GM12875 (cell line): ENCODE results near the gene ARHGAP45.

Experiments
- H3K4me3 ChIP-seq: one replicate; pipeline ENCODE4 v1.5.1; 2011; ENCODE audit warnings: low read depth, low read length, control low read depth
- CTCF ChIP-seq: IDR thresholded peaks from 2 replicates; pipeline ENCODE4 v1.5.1; 2011; ENCODE audit warnings: low read depth, mild to moderate bottlenecking, control low read depth, inconsistent platforms, low read length, moderate library complexity, borderline replicate concordance; ENCODE audit not compliant: insufficient read depth

The ARHGAP45 gene

GRCh38 chr19:1115646-1116420 is 48.9 kb downstream of the ARHGAP45 start:
- H3K4me3 ChIP-seq = no peak overlapping the region
- TF ChIP-seq CTCF = no peak

- no peak overlapping the region for H3K4me3 ChIP-seq
- no peak for TF ChIP-seq CTCF
Measured at GRCh38 chr19:1116726-1117581, 50.0 kb downstream of the ARHGAP45 start.

- TF ChIP-seq CTCF = no peak
- no peak overlapping the region for H3K4me3 ChIP-seq
Measured at GRCh38 chr19:1117654-1118053, 50.7 kb downstream of the ARHGAP45 start.

GRCh38 chr19:1118999-1119398 is 52.0 kb downstream of the ARHGAP45 start:
- TF ChIP-seq CTCF = no peak
- H3K4me3 ChIP-seq = no peak overlapping the region

GRCh38 chr19:1119475-1120217 is 52.7 kb downstream of the ARHGAP45 start:
- no peak overlapping the region for H3K4me3 ChIP-seq
- no peak for TF ChIP-seq CTCF

- TF ChIP-seq CTCF = no peak
- H3K4me3 ChIP-seq = no peak overlapping the region
Measured at GRCh38 chr19:1121395-1121794, 54.4 kb downstream of the ARHGAP45 start.
